ENCODE data around the gene PTPDC1. TPM values are rescaled to one million over a fixed set of nuclear protein-coding genes. Genes with fewer than 3 reads are reported as not detected.

PTPDC1 gene, protein sequence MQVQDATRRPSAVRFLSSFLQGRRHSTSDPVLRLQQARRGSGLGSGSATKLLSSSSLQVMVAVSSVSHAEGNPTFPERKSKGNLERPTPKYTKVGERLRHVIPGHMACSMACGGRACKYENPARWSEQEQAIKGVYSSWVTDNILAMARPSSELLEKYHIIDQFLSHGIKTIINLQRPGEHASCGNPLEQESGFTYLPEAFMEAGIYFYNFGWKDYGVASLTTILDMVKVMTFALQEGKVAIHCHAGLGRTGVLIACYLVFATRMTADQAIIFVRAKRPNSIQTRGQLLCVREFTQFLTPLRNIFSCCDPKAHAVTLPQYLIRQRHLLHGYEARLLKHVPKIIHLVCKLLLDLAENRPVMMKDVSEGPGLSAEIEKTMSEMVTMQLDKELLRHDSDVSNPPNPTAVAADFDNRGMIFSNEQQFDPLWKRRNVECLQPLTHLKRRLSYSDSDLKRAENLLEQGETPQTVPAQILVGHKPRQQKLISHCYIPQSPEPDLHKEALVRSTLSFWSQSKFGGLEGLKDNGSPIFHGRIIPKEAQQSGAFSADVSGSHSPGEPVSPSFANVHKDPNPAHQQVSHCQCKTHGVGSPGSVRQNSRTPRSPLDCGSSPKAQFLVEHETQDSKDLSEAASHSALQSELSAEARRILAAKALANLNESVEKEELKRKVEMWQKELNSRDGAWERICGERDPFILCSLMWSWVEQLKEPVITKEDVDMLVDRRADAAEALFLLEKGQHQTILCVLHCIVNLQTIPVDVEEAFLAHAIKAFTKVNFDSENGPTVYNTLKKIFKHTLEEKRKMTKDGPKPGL
- total RNA-seq = 7.9 TPM
- long read RNA-seq, full-length matches to known transcripts = 11 of 16 reads
- long read RNA-seq, partial matches to known transcripts = 0 of 16 reads
- long read RNA-seq, other reads (novel, unspliced or antisense) = 5 of 16 reads

GRCh38 chr9:94084314-94084713 lies at the start of gene PTPDC1:
Gene PTPDC1 (plus strand): TSS chr9:94084464. CDS start chr9:94084531, 67 bp downstream.
- Histone ChIP-seq H3K27ac (replicated peaks) (peak within 1 kb of the TSS; percentile 75), H3K9me3 (replicated peaks) (no peaks in the 10 kb centered on the region), H3K4me3 (peak within 1 kb of the TSS; percentile 23), H3K4me1 (peaks cover 55% of the 10 kb centered on the region), H3K27me3 (ENCODE audit: low read depth) (no peaks in the 10 kb centered on the region), H3K36me3 (peaks cover 16% of the 10 kb centered on the region)
- intact Hi-C loops (cut with micrococcal nuclease) = loop anchor here (10.0 kb wide), 1 partner anchor 50 kb away; no protein-coding TSS in a partner anchor
- DNase-seq = no peak
- no peak for TF ChIP-seq CTCF (IDR thresholded peaks at IDR 0.05; ENCODE audit: borderline replicate concordance)

DNA sequence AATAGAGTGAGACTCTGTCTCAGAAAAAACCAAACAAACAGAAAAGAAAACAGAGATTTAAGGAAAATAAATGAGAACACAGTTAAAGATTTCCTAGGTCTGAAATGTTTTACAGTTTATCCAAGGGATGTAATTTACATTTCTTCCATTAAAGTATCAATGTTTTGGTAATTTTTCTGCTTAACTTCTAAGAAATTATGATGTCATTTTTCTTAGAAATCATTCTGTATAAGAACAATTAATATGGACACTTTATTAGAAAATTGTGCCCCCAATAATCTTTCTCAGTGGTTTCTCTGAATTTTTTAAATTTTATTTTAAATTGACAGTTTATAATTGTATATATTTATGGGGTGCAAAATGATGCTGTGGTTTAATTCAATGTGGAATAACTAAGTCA lies 49.8 kb upstream of the PTPDC1 start:
- H3K4me1 ChIP-seq = peaks cover 38% of the 10 kb centered on the region
- peaks cover 5% of the 10 kb centered on the region for H3K36me3 ChIP-seq
- H3K27me3 ChIP-seq (ENCODE audit: low read depth) = no peaks in the 10 kb centered on the region
- no peaks in the 10 kb centered on the region for H3K9me3 ChIP-seq (replicated peaks)
- H3K27ac ChIP-seq (replicated peaks) = no peak overlapping the region
- no peak overlapping the region for H3K4me3 ChIP-seq
- DNase-seq = no peak
- intact Hi-C loops (cut with micrococcal nuclease) = no loop called here
- TF ChIP-seq CTCF (IDR thresholded peaks at IDR 0.05; ENCODE audit: borderline replicate concordance) = no peak

GRCh38 chr9:94039786-94040185 lies 44.5 kb upstream of the PTPDC1 start:
- no peak overlapping the region for H3K4me3 ChIP-seq
- H3K27ac ChIP-seq (replicated peaks) = no peak overlapping the region
- TF ChIP-seq CTCF (IDR thresholded peaks at IDR 0.05; ENCODE audit: borderline replicate concordance) = no peak
- H3K4me1 ChIP-seq = peaks cover 10% of the 10 kb centered on the region
- intact Hi-C loops (cut with micrococcal nuclease) = no loop called here
- H3K36me3 ChIP-seq = peaks cover 5% of the 10 kb centered on the region
- DNase-seq = no peak
- no peaks in the 10 kb centered on the region for H3K27me3 ChIP-seq (ENCODE audit: low read depth)
- H3K9me3 ChIP-seq (replicated peaks) = no peaks in the 10 kb centered on the region

DNA sequence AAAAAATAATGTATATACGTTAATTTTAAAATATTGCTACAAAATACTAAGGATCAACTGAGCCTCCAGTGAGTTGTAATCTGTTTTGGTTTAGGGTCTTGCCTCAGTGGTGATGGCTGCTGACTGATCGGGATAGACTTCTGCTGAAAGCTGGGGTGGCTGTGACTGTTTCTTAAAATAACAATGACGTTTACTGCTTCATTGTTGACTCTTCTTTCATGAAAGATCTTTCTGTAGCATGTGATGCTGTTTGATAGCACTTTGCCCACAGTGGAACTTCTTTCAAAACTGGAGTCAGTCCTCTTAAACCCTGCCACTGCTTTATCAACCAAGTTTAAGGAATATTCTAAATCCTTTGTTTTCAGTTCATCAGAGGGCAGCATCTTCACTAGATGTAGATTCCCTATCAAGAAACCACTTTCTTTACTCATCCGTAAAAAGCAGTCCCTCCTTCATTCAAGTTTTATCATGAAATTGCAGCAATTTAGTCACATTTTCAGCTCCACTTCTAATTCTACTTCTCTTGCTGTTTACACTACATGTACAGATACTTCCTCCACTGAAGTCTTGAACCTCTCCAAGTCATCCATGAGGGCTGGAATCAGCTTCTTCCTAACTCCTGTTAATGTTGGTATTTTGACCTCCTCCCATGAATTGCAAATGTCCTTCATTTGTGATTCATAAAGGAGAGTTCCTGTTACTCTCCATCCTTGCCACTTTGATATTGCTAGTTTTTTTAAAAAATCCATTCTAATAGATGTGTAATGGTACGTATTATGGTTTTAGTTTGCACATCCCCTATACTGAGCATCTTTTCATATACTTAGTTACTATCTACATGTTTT lies 41.5 kb upstream of the PTPDC1 start:
- Histone ChIP-seq H3K4me1 (peaks cover 10% of the 10 kb centered on the region), H3K4me3 (no peak overlapping the region), H3K27me3 (ENCODE audit: low read depth) (no peaks in the 10 kb centered on the region), H3K36me3 (peaks cover 5% of the 10 kb centered on the region), H3K27ac (replicated peaks) (no peak overlapping the region), H3K9me3 (replicated peaks) (no peaks in the 10 kb centered on the region)
- intact Hi-C loops (cut with micrococcal nuclease) = no loop called here
- DNase-seq = no peak
- TF ChIP-seq CTCF (IDR thresholded peaks at IDR 0.05; ENCODE audit: borderline replicate concordance) = no peak

- intact Hi-C loops (cut with micrococcal nuclease) = no loop called here
- no peaks in the 10 kb centered on the region for H3K27me3 ChIP-seq (ENCODE audit: low read depth)
- peaks cover 8% of the 10 kb centered on the region for H3K36me3 ChIP-seq
- H3K9me3 ChIP-seq (replicated peaks) = peaks cover 19% of the 10 kb centered on the region
- no peak overlapping the region for H3K27ac ChIP-seq (replicated peaks)
- no peak for TF ChIP-seq CTCF (IDR thresholded peaks at IDR 0.05; ENCODE audit: borderline replicate concordance)
- H3K4me3 ChIP-seq = no peak overlapping the region
- peak; percentile 22 for DNase-seq
- H3K4me1 ChIP-seq = peaks cover 24% of the 10 kb centered on the region
Observed at GRCh38 chr9:94054716-94055115, 29.5 kb upstream of the PTPDC1 start.

All from left ventricle myocardium inferior (tissue), 1 donor.